Neutrophil (primary cell): ENCODE results near the gene RNF40.
A peak's percentile ranks its signal among the peaks of the same experiment; 100 is the strongest.

ENCODE experiments used
- H3K27ac ChIP-seq: fragments of 200-600 bp; sonication (generic); 2 replicates; pipeline ENCODE4 v1.5.1; 2016; ENCODE audit warnings: mild to moderate bottlenecking, moderate library complexity
- H3K27me3 ChIP-seq: fragments of 200-600 bp; sonication (generic); 2 replicates; pipeline ENCODE4 v1.6.0; 2016; ENCODE audit warnings: mild to moderate bottlenecking
- H3K36me3 ChIP-seq: fragments of 200-600 bp; sonication (generic); 2 replicates; pipeline ENCODE4 v1.5.1; 2017
- H3K4me1 ChIP-seq, 2 experiments: fragments of 200-600 bp in 1 of 2; sonication (generic) in 1 of 2; 1 replicate in 1 of 2; 2 replicates in 1 of 2; pipeline versions ENCODE4 v1.5.1 to v1.6.1; 2013 to 2016; ENCODE audit warnings: low read depth in 1 of 2, low read length in 1 of 2, mild to moderate bottlenecking in 1 of 2, moderate library complexity in 1 of 2; ENCODE audit not compliant: control insufficient read depth in 1 of 2, insufficient read depth in 1 of 2
- H3K4me3 ChIP-seq, 2 experiments: fragments of 200-600 bp in 1 of 2; sonication (generic) in 1 of 2; 1 replicate in 1 of 2; 2 replicates in 1 of 2; pipeline ENCODE4 v1.5.1; 2013 to 2016; ENCODE audit warnings: low read depth in 1 of 2, low read length in 1 of 2, mild to moderate bottlenecking in 1 of 2, moderate library complexity in 1 of 2
- H3K9me3 ChIP-seq: fragments of 200-600 bp; sonication (generic); 2 replicates; pipeline ENCODE4 v1.5.1; 2016
- CTCF ChIP-seq: fragments of 200-600 bp; sonication (generic); IDR thresholded peaks from 2 replicates; pipeline ENCODE4 v1.5.1; 2016; ENCODE audit warnings: antibody characterized with exemption

The RNF40 gene

GRCh38 chr16:30771726-30772125 is 9.6 kb downstream of the RNF40 start:
- Histone ChIP-seq H3K4me3 (no peak overlapping the region), H3K27me3 (peaks cover 10% of the 10 kb centered on the region), H3K4me1 (peaks cover 24% of the 10 kb centered on the region in 2 experiments), H3K27ac (no peak overlapping the region), H3K36me3 (peaks cover 84% of the 10 kb centered on the region), H3K9me3 (no peaks in the 10 kb centered on the region)
- TF ChIP-seq CTCF = no peak

- H3K36me3 ChIP-seq = peaks cover 63% of the 10 kb centered on the region
- H3K4me3 ChIP-seq = no peak overlapping the region
- no peak for TF ChIP-seq CTCF
- H3K27me3 ChIP-seq = peaks cover 10% of the 10 kb centered on the region
- peaks cover 26% of the 10 kb centered on the region in 2 experiments for H3K4me1 ChIP-seq
- no peak overlapping the region for H3K27ac ChIP-seq
- no peaks in the 10 kb centered on the region for H3K9me3 ChIP-seq
Observed at GRCh38 chr16:30773826-30774225, 11.7 kb downstream of the RNF40 start.

GRCh38 chr16:30774367-30775130 is 12.4 kb downstream of the RNF40 start:
- Histone ChIP-seq H3K4me1 (peaks cover 26% of the 10 kb centered on the region in 2 experiments), H3K27ac (peak overlapping the region; percentile 38), H3K36me3 (peaks cover 56% of the 10 kb centered on the region)

GRCh38 chr16:30775131-30775391 is 12.9 kb downstream of the RNF40 start:
- H3K36me3 ChIP-seq = peaks cover 51% of the 10 kb centered on the region
- H3K9me3 ChIP-seq = no peaks in the 10 kb centered on the region
- peaks cover 31 to 32% of the 10 kb centered on the region in 2 experiments for H3K4me1 ChIP-seq
- peaks cover 10% of the 10 kb centered on the region for H3K27me3 ChIP-seq
- no peak for TF ChIP-seq CTCF
- peak overlapping the region; percentile 38 for H3K27ac ChIP-seq
- H3K4me3 ChIP-seq = peak overlapping the region; percentile 48 to 58

More at GRCh38 chr16:30774367-30775130, 12.4 kb downstream of the RNF40 start:
- Histone ChIP-seq H3K4me3 (peak overlapping the region; percentile 48 to 58), H3K9me3 (no peaks in the 10 kb centered on the region), H3K27me3 (peaks cover 10% of the 10 kb centered on the region)
- no peak for TF ChIP-seq CTCF

- Histone ChIP-seq H3K4me1 (peaks cover 36 to 37% of the 10 kb centered on the region in 2 experiments), H3K9me3 (no peaks in the 10 kb centered on the region), H3K27me3 (peaks cover 10% of the 10 kb centered on the region), H3K4me3 (peak overlapping the region; percentile 48 to 58), H3K27ac (peak overlapping the region; percentile 38), H3K36me3 (peaks cover 46% of the 10 kb centered on the region)
- no peak for TF ChIP-seq CTCF
Observed at GRCh38 chr16:30775392-30776188, 13.5 kb downstream of the RNF40 start.
